Cardiac muscle cell (in vitro differentiated cells and primary cell): ENCODE results near the gene ALDOB. TPM values are rescaled to one million over a fixed set of nuclear protein-coding genes. Genes with fewer than 3 reads are reported as not detected.

Experiments used
- DNase-seq, 2 donors: peaks; one replicate each; pipeline versions ENCODE4 v3.0.0 to v3.0.0-alpha.2; 2010 to 2017; ENCODE audit warnings: low read depth in 1 of 2, low spot score in 1 of 2
- H3K27ac ChIP-seq: fragments of 200-600 bp; sonication (generic); 2 replicates; pipeline ENCODE4 v1.5.1; 2016
- H3K27me3 ChIP-seq: fragments of 200-600 bp; sonication (generic); 2 replicates; pipeline ENCODE4 v1.6.0; 2016; ENCODE audit warnings: control low read depth
- H3K36me3 ChIP-seq: fragments of 200-600 bp; sonication (generic); 2 replicates; pipeline ENCODE4 v1.5.1; 2016; ENCODE audit warnings: control low read depth
- H3K4me1 ChIP-seq: fragments of 200-600 bp; sonication (generic); 2 replicates; pipeline ENCODE4 v1.8.1; 2017; ENCODE audit warnings: low read depth, mild to moderate bottlenecking, mixed run types
- H3K4me3 ChIP-seq: fragments of 200-600 bp; sonication (generic); 2 replicates; pipeline ENCODE4 v1.5.1; 2016; ENCODE audit warnings: mild to moderate bottlenecking
- H3K9me3 ChIP-seq: fragments of 200-600 bp; sonication (generic); 2 replicates; pipeline ENCODE4 v1.5.1; 2017; ENCODE audit warnings: low read depth, mild to moderate bottlenecking, control low read depth
- polyA plus RNA-seq: library from polyadenylated mRNA; unstranded; fragments of >200 nt; fragmentation: Nextera tagmentation; extraction: Ambion mirVana; gene quantifications from 2 replicates; pipeline ENCODE4 v1.2.1, GENCODE V29; 2016
- total RNA-seq: library from RNA; depleted of rRNA; stranded (reverse); fragments of >200 nt; gene quantifications from 2 replicates; pipeline ENCODE4 v1.2.3, GENCODE V29; 2016
- TF ChIP-seq, protein P1 (sequence below): IDR thresholded peaks from 2 replicates; pipeline ENCODE4 v1.5.1; 2012; ENCODE audit warnings: low read depth, mild to moderate bottlenecking, low read length

ALDOB gene
- total RNA-seq (not detected in 2 replicates), polyA plus RNA-seq (0.10 and 0.26 TPM in 2 replicates)

DNA sequence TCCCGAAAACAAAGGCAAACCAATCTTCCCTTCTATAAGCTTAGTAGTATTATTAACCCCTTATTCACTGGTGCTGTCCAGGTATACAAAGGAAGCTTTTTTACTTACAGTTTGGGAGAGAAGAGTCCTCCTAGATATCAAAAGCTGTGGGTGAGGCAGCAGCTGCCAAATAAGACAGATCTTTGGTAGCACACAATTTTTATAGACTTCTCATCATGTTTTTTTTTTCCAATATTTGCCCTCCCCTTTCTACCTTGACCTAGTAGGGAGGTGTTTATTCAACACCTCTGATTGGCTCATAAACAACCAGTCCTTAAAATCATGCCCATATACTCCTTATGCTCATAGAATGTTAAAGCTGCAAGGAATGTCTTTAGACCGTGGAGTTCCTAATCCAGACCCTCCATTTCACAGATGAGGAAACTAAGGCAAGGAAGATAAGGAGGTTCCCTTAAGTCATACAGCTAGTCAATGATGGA lies at the start of gene ALDOB:
ALDOB (minus strand) TSS at position 174 of the 479 bp plus-strand sequence. CDS start 4,887 bp downstream, outside the sequence.
- H3K4me1 ChIP-seq: no peaks in the 10 kb centered on the region
- no peak for DNase-seq
- TF ChIP-seq, protein P1, sequence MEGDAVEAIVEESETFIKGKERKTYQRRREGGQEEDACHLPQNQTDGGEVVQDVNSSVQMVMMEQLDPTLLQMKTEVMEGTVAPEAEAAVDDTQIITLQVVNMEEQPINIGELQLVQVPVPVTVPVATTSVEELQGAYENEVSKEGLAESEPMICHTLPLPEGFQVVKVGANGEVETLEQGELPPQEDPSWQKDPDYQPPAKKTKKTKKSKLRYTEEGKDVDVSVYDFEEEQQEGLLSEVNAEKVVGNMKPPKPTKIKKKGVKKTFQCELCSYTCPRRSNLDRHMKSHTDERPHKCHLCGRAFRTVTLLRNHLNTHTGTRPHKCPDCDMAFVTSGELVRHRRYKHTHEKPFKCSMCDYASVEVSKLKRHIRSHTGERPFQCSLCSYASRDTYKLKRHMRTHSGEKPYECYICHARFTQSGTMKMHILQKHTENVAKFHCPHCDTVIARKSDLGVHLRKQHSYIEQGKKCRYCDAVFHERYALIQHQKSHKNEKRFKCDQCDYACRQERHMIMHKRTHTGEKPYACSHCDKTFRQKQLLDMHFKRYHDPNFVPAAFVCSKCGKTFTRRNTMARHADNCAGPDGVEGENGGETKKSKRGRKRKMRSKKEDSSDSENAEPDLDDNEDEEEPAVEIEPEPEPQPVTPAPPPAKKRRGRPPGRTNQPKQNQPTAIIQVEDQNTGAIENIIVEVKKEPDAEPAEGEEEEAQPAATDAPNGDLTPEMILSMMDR: no peak
- H3K9me3 ChIP-seq: no peaks in the 10 kb centered on the region
- no peak within 1 kb of the TSS for H3K4me3 ChIP-seq
- H3K36me3 ChIP-seq: no peaks in the 10 kb centered on the region
- H3K27ac ChIP-seq: no peak within 1 kb of the TSS
- no peaks in the 10 kb centered on the region for H3K27me3 ChIP-seq

DNA sequence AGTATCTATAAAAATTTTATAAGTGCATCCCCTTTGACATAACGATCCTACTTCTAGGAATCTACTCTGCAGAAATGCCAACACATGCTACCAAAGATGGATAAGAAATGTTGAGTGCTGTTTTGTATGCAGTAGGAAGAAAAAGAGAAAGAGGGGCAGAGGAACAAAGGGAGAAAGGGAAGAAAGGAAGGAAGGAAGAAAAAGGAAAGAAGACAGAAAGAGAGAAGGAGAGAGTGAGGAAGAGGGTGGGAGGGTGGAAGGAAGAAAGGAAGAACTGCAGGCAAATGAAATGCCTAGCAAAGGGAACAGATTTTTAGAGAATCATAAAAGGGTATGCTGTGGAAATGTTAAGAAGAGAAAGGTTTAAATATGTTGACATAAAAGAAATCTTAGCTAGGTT lies 48.5 kb upstream of the ALDOB start:
- no peak for DNase-seq
- Histone ChIP-seq H3K27me3 (peaks cover 10% of the 10 kb centered on the region), H3K9me3 (no peaks in the 10 kb centered on the region), H3K27ac (no peak overlapping the region), H3K36me3 (no peaks in the 10 kb centered on the region), H3K4me1 (no peaks in the 10 kb centered on the region), H3K4me3 (no peak overlapping the region)
- TF ChIP-seq, protein P1: no peak

DNA sequence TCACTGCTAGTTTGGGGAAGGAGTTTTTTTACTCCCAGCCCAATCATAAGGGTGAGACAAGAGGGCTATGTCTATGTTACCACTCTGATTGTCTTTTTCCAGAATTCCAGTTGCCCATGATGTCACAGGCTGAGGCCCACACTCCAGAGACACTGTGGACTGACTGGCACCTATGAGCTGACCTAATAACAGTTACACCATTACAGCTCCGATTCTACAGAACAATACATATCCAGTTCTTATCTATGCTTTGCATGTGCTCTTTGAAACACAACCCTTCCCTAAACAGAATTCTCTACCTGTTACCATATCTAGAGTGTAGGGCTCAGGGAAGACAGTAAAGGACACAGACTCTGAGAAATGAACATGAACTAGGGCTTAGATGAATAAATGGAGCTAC lies 45.7 kb upstream of the ALDOB start:
- Histone ChIP-seq H3K36me3 (no peaks in the 10 kb centered on the region), H3K4me1 (no peaks in the 10 kb centered on the region), H3K27me3 (peaks cover 10% of the 10 kb centered on the region), H3K9me3 (no peaks in the 10 kb centered on the region), H3K27ac (no peak overlapping the region), H3K4me3 (no peak overlapping the region)
- no peak for DNase-seq
- TF ChIP-seq, protein P1: no peak

DNA sequence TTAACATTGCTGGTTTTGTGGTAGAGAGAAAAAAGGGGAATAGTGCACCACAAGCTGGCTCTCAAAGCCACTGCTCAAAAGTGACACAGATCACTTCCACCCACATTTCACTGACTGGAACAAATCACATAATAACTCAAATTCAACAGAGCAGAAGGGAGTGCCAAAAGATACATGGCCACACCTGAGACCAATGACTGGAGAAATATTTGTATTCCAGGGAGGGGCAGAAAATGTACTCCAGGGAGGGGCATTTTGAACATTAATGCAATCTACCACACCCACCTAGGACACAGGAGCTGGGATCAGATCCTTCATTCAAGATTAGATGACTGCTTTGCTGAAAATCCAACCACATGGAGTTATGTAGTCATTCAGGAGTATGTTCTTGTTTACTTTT lies 44.8 kb upstream of the ALDOB start:
- TF ChIP-seq, protein P1: no peak
- H3K4me3 ChIP-seq: no peak overlapping the region
- DNase-seq: no peak
- H3K27ac ChIP-seq: no peak overlapping the region
- H3K9me3 ChIP-seq: no peaks in the 10 kb centered on the region
- H3K4me1 ChIP-seq: no peaks in the 10 kb centered on the region
- no peaks in the 10 kb centered on the region for H3K36me3 ChIP-seq
- H3K27me3 ChIP-seq: peaks cover 8% of the 10 kb centered on the region

DNA sequence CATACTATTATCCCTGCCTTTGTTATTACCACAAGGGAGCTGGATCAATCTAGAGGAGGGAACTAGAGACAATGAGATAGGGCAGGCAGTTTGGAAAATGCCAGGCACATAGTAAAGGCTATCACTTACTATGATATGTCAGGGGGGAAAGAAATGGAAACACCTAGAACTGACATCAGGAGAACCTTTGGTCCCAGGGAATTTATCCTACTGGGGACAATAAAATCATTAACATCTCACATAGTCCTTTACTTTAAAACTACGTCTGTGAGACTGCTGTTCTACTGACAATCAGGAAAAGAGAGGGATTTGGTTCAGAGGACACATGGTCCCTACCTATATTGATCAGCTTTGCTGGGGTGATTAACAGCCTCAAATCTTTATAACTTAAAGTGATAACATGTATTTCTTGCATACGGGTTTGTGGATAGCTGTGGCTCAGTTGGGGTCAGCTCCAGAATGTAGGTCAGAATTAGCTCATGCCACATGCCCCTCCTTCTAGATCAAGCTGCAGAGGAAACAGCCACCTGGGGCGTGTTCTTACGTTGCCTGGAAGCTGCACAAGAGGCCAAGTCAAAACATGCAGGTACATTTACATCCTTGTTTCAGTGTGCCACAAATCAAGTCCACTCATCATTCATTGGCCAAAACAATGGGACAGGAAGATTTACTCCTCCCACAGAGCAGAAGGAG lies 43.9 kb upstream of the ALDOB start:
- H3K27me3 ChIP-seq: no peaks in the 10 kb centered on the region
- TF ChIP-seq, protein P1: no peak
- H3K27ac ChIP-seq: no peak overlapping the region
- H3K9me3 ChIP-seq: no peaks in the 10 kb centered on the region
- no peak for DNase-seq
- H3K4me1 ChIP-seq: no peaks in the 10 kb centered on the region
- no peaks in the 10 kb centered on the region for H3K36me3 ChIP-seq
- H3K4me3 ChIP-seq: no peak overlapping the region
